AG04450 (cell line): ENCODE measurements around the gene CNTLN. TPM values are rescaled to one million over a fixed set of nuclear protein-coding genes. Genes with fewer than 3 reads are reported as not detected.

Experiments
- CTCF ChIA-PET: fragments of 300-600, 350-600 bp; formaldehyde crosslinking; extraction: SDS; loops from one replicate; lab custom pipeline; 2022; ENCODE audit warnings: antibody characterized with exemption, inconsistent platforms; lab: Charles Lee
- POLR2A ChIA-PET: fragments of 350-600 bp; formaldehyde crosslinking; extraction: SDS; loops from one replicate; lab custom pipeline; 2021; ENCODE audit warnings: antibody characterized with exemption, inconsistent platforms; lab: Yijun Ruan, JAX
- DNase-seq: peaks from one replicate; pipeline ENCODE4 v3.0.0-alpha.2; 2011; ENCODE audit warnings: low read depth, low spot score
- H3K27ac ChIP-seq: one replicate; pipeline ENCODE4 v1.5.1; 2012; ENCODE audit warnings: low read depth, low read length, control low read depth
- H3K27me3 ChIP-seq: one replicate; pipeline ENCODE4 v1.6.0; 2012; ENCODE audit warnings: low read length; ENCODE audit not compliant: control insufficient read depth, insufficient read depth
- H3K4me3 ChIP-seq: 2 replicates; pipeline ENCODE4 v1.5.1; 2011; ENCODE audit warnings: mild to moderate bottlenecking, low read depth, low read length, control low read depth
- H3K9me3 ChIP-seq: 2 replicates; pipeline ENCODE4 v1.5.1; 2012; ENCODE audit warnings: low read length; ENCODE audit not compliant: control insufficient read depth, insufficient read depth
- polyA plus RNA-seq: library from polyadenylated mRNA; depleted of rRNA; stranded (reverse); fragments of >200 nt; gene quantifications from 2 replicates; pipeline ENCODE4 v1.2.3, GENCODE V29; 2011
- TF ChIP-seq, protein P1 (sequence below): IDR thresholded peaks from 2 replicates; pipeline ENCODE4 v1.5.1; 2011; ENCODE audit warnings: low read depth, low read length, control low read depth, inconsistent platforms

CNTLN gene
- polyA plus RNA-seq, 1 experiment, result 11.7 TPM

DNA sequence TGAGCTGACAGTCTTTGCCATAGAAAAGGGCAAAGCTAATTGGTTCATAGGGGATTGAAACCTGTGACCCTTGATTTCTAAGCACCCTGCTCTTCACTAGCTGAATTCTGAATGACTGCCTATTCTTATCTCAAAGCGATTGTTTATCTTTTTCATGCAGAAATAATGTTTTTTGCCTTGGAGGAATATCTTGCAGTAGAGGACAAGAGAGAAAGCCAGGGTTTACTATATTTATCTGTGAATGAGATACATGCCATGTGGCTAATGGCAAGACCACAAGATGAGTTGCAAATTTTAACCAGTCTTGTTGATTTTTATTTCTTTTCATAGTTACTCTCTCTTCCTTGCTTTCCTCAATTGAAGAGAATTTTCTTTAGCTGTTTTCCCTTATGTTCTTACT is 185.0 kb downstream of the CNTLN start:
- TF ChIP-seq, protein P1, sequence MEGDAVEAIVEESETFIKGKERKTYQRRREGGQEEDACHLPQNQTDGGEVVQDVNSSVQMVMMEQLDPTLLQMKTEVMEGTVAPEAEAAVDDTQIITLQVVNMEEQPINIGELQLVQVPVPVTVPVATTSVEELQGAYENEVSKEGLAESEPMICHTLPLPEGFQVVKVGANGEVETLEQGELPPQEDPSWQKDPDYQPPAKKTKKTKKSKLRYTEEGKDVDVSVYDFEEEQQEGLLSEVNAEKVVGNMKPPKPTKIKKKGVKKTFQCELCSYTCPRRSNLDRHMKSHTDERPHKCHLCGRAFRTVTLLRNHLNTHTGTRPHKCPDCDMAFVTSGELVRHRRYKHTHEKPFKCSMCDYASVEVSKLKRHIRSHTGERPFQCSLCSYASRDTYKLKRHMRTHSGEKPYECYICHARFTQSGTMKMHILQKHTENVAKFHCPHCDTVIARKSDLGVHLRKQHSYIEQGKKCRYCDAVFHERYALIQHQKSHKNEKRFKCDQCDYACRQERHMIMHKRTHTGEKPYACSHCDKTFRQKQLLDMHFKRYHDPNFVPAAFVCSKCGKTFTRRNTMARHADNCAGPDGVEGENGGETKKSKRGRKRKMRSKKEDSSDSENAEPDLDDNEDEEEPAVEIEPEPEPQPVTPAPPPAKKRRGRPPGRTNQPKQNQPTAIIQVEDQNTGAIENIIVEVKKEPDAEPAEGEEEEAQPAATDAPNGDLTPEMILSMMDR, result no peak
- Histone ChIP-seq H3K27ac (no peak overlapping the region), H3K4me3 (no peak overlapping the region), H3K9me3 (no peaks in the 10 kb centered on the region), H3K27me3 (no peaks in the 10 kb centered on the region)
- ChIA-PET CTCF (no interaction called here), POLR2A (no interaction called here)
- no peak for DNase-seq

DNA sequence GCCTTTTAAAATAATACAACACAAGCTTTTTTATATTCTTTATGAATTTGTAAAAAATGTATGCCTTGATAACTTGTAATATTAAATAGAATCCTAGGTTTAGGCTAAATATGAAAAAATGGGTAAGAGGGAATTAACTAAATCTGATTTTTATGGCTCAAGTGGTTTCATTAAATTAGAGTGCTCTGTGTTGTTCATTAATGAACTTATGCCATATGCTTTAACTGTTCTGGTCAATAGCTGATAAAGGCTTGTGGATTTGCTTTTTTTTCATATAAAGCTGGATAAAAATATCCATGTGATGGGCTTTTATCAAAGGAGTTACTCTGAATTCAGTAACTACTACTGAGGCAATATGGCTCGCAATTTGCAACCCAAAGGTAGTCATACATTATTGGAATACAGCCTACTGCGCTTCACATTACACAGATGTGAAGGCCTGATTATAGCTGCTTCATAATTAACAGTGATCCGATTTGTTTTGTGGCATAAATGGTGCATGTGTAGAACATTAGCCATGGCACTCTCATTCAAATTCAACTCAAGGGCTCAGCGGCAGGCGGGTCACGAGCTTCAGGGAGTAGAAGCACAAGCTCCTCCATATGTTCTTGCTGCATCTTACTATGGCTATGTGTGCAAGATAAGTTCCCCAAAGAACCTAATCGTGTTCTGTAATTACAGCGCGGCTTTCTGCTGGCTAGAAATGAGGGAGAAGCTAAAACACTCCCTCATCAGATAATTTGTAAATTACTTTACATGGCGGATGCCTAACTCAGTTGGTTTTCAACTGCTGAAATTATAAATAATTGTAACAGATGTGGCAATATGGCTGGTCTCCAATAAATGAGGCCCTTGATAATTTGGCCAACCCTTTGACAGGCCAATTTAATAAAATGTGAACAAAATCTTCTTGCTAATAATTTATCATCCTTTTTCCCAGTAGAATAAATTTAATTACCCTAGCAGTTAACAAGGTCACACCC is 188.3 kb downstream of the CNTLN start:
- TF ChIP-seq, protein P1, result no peak
- no peak for DNase-seq
- POLR2A ChIA-PET, result no interaction called here
- H3K27me3 ChIP-seq, result no peaks in the 10 kb centered on the region
- H3K9me3 ChIP-seq, result no peaks in the 10 kb centered on the region
- H3K27ac ChIP-seq, result no peak overlapping the region
- no peak overlapping the region for H3K4me3 ChIP-seq
- CTCF ChIA-PET, result no interaction called here

DNA sequence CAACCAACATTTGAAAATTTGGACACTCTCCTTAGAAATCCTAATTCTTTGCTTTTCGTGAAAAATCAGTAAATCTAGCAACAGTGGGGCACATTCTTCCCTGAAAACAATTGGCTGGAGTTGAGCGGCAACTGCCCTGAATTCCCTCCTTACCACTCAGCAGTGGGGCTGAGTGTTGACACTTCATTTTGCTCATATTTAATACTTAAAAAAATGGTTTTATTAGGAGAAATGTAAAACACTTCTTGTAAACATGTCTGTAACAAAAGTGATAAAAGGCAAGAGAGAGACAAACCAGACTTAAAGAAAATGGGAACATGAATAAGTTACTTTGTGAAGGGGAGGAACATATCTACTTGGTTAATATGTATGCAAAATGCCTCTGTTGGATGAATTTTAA is 193.5 kb downstream of the CNTLN start:
- CTCF ChIA-PET, result no interaction called here
- Histone ChIP-seq H3K4me3 (no peak overlapping the region), H3K27me3 (no peaks in the 10 kb centered on the region), H3K27ac (no peak overlapping the region), H3K9me3 (no peaks in the 10 kb centered on the region)
- no peak for DNase-seq
- POLR2A ChIA-PET, result no interaction called here
- TF ChIP-seq, protein P1, result no peak

DNA sequence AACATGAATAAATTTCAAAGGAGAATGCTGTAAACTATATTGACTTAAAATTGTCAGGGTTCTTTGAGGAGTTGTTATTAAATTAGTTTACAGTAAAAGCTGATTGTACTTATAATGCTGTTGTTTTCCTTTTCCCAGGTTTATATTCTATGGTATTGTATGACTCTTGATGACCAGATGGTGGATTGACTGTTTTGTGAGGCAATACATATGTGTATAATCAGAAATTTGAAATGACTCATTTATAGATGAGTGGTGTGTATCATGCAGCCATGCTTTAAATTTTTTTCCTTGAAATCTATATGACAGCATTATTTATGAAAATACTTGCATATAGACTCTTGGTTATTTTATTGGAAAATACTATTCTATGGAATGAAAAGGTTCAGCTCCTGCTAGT is 195.3 kb downstream of the CNTLN start:
- POLR2A ChIA-PET, result no interaction called here
- DNase-seq, result no peak

DNA sequence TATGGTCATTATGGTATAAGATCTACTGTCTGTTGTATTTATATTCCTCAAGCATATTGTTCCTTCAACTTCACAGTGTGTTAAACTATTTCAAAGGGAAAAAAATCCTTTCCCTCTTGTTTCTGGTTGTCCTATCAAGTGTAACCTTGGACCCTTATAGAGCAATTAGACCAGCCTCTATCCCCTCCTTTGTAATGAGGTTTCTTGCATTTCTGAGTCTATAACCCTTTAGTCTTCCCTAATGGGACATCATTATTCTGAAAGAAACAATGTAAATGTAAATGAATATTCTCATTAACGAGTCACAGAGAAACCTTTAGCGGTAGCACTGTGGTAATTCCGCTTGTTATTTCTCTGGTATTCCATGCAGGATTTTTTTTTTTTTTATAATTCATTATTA is 197.3 kb downstream of the CNTLN start:
- H3K4me3 ChIP-seq, result no peak overlapping the region
- H3K27ac ChIP-seq, result no peak overlapping the region
- no peaks in the 10 kb centered on the region for H3K9me3 ChIP-seq
- no peaks in the 10 kb centered on the region for H3K27me3 ChIP-seq
- POLR2A ChIA-PET, result no interaction called here
- TF ChIP-seq, protein P1, result no peak
- CTCF ChIA-PET, result no interaction called here
- no peak for DNase-seq

More for the DNA sequence above, 195.3 kb downstream of the CNTLN start:
- Histone ChIP-seq H3K4me3 (no peak overlapping the region), H3K27me3 (no peaks in the 10 kb centered on the region), H3K27ac (no peak overlapping the region), H3K9me3 (no peaks in the 10 kb centered on the region)
- TF ChIP-seq, protein P1, result no peak
- CTCF ChIA-PET, result no interaction called here
